Neural cell (in vitro differentiated cells): Measurements from ENCODE around the gene ZP2. TPM values are rescaled to one million over a fixed set of nuclear protein-coding genes. Genes with fewer than 3 reads are reported as not detected.
"Not testable (repeated sequence)": the region's sequence is repeated elsewhere in the genome, so short reads cannot be mapped to it uniquely, and the experiment has no call there.

Experiments
- H2AFZ ChIP-seq: fragments of 200-600, 300-800 bp; sonication (generic), shearing (Covaris generic); 2 replicates; pipeline ENCODE4 v1.6.0; 2014; ENCODE audit warnings: low read depth, mild to moderate bottlenecking, antibody characterized with exemption, low read length, moderate library complexity
- H3F3A ChIP-seq: fragments of 200-600 bp; shearing (Covaris generic); 2 replicates; pipeline ENCODE4 v1.6.1; 2016; ENCODE audit warnings: mild to moderate bottlenecking, moderate library complexity, mixed read lengths, antibody characterized with exemption, low read length; ENCODE audit not compliant: insufficient read depth, poor library complexity, severe bottlenecking
- H3K27ac ChIP-seq: fragments of 200-600, 300-800 bp; sonication (generic), shearing (Covaris generic); 2 replicates; pipeline ENCODE4 v1.5.1; 2014; ENCODE audit warnings: mild to moderate bottlenecking, low read length, moderate library complexity
- H3K27me3 ChIP-seq: fragments of 300-800, 200-600 bp; sonication (generic), shearing (Covaris generic); 2 replicates; pipeline ENCODE4 v1.6.0; 2014; ENCODE audit warnings: mild to moderate bottlenecking, low read depth, low read length, moderate library complexity; ENCODE audit not compliant: insufficient read depth
- H3K36me3 ChIP-seq: fragments of 300-800, 200-600 bp; sonication (generic), shearing (Covaris generic); 2 replicates; pipeline ENCODE4 v1.5.1; 2014; ENCODE audit warnings: mild to moderate bottlenecking, antibody characterized with exemption, low read length, moderate library complexity; ENCODE audit not compliant: insufficient read depth
- H3K4me2 ChIP-seq: fragments of 300-800, 200-600 bp; sonication (generic), shearing (Covaris generic); 2 replicates; pipeline ENCODE4 v1.6.0; 2014; ENCODE audit warnings: mild to moderate bottlenecking, low read length
- H3K4me3 ChIP-seq: fragments of 300-800, 200-600 bp; sonication (generic), shearing (Covaris generic); 2 replicates; pipeline ENCODE4 v1.5.1; 2014; ENCODE audit warnings: mild to moderate bottlenecking, low read length, moderate library complexity
- H3K79me2 ChIP-seq: fragments of 200-600 bp; shearing (Covaris generic); replicated peaks from 2 replicates; pipeline ENCODE4 v1.6.0; 2014; ENCODE audit warnings: mild to moderate bottlenecking, low read length, moderate library complexity; ENCODE audit not compliant: insufficient read depth
- H3K9ac ChIP-seq: fragments of 300-800, 200-600 bp; sonication (generic), shearing (Covaris generic); 2 replicates; pipeline ENCODE4 v1.6.1; 2016; ENCODE audit warnings: mild to moderate bottlenecking, low read length, mixed read lengths
- H3K9me2 ChIP-seq: fragments of 200-600 bp; shearing (Covaris generic); 2 replicates; pipeline ENCODE4 v1.6.1; 2016; ENCODE audit warnings: mild to moderate bottlenecking, low read length, mixed read lengths; ENCODE audit not compliant: insufficient read depth
- H3K9me3 ChIP-seq: fragments of 200-600, 300-800 bp; sonication (generic), shearing (Covaris generic); 2 replicates; pipeline ENCODE4 v1.6.1; 2016; ENCODE audit warnings: mild to moderate bottlenecking, mixed run types, low read length, moderate library complexity, mixed read lengths
- H4K20me1 ChIP-seq: fragments of 200-600 bp; shearing (Covaris generic); 2 replicates; pipeline ENCODE4 v1.6.1; 2016; ENCODE audit warnings: mild to moderate bottlenecking, mixed run types; ENCODE audit not compliant: insufficient read depth
- CTCF ChIP-seq: fragments of 450-650 bp; IDR thresholded peaks from 2 replicates; pipeline ENCODE4 v1.5.1; 2014; ENCODE audit warnings: antibody characterized with exemption, mild to moderate bottlenecking, moderate library complexity; ENCODE audit not compliant: poor library complexity, severe bottlenecking
- EP300 ChIP-seq: fragments of 450-650 bp; conservative IDR thresholded peaks from 2 replicates; pipeline ENCODE4 v1.6.1; 2014; ENCODE audit warnings: antibody characterized with exemption, mild to moderate bottlenecking, moderate library complexity; ENCODE audit not compliant: poor library complexity, severe bottlenecking
- EZH2 ChIP-seq: fragments of 200-600, 300-800 bp; shearing (Covaris generic), sonication (generic); IDR thresholded peaks from 2 replicates; pipeline ENCODE4 v1.6.1; 2014; ENCODE audit warnings: antibody characterized with exemption, low read length, borderline replicate concordance, mild to moderate bottlenecking; ENCODE audit not compliant: insufficient read depth, poor library complexity, severe bottlenecking
- MXI1 ChIP-seq: fragments of 450-650 bp; conservative IDR thresholded peaks from 2 replicates; pipeline ENCODE4 v1.6.1; 2014; ENCODE audit warnings: antibody characterized with exemption, mild to moderate bottlenecking; ENCODE audit not compliant: poor library complexity, severe bottlenecking
- POLR2AphosphoS5 ChIP-seq: IDR thresholded peaks from 2 replicates; pipeline ENCODE4 v1.6.1; 2012
- RAD21 ChIP-seq: fragments of 450-650 bp; conservative IDR thresholded peaks from 2 replicates; pipeline ENCODE4 v1.6.1; 2014; ENCODE audit warnings: antibody characterized with exemption, mild to moderate bottlenecking, moderate library complexity
- REST ChIP-seq: IDR thresholded peaks from 2 replicates; pipeline ENCODE4 v1.6.1; 2012; ENCODE audit warnings: borderline replicate concordance
- SMC3 ChIP-seq: fragments of 450-650 bp; conservative IDR thresholded peaks from 2 replicates; pipeline ENCODE4 v1.6.1; 2014; ENCODE audit warnings: antibody characterized with exemption, mild to moderate bottlenecking, moderate library complexity; ENCODE audit not compliant: poor library complexity
- TAF1 ChIP-seq: IDR thresholded peaks from 2 replicates; pipeline ENCODE4 v1.6.1; 2012; ENCODE audit warnings: low read depth
- polyA plus RNA-seq: library from polyadenylated mRNA; depleted of rRNA; stranded (reverse); fragments of >200 nt; gene quantifications from 2 replicates; pipeline ENCODE4 v1.2.3, GENCODE V29; 2014

Gene ZP2
- polyA plus RNA-seq, 1 donor from 2014 or later: not detected

DNA sequence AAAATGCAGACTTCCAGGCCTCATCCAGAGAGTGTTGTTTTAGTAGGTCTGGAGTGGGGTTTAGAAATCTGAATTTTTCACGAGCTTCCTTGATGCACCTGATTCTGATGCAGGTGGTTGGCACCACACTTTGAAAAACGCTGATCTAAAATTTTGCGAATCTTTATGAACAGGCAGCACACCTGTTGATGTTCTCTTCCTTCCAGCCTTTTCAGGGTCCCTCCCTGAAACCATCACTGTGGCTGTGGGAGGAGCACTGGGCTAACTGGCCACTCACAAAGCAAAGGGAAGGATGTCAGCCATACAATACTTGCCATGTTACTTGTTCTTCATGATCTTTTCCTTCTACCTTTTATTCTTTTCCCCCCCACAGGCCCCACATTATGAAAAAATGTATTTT, 38.7 kb downstream of the ZP2 start:
- Histone ChIP-seq H3K9me2 (no peaks in the 10 kb centered on the region), H3K36me3 (no peaks in the 10 kb centered on the region)

GRCh38 chr16:21170116-21170515, 41.3 kb downstream of the ZP2 start:
- H3K9ac ChIP-seq, H3K4me3 ChIP-seq, H3K4me2 ChIP-seq, H3K36me3 ChIP-seq, H3K9me3 ChIP-seq, H2AFZ ChIP-seq, H4K20me1 ChIP-seq, H3K27ac ChIP-seq, H3K27me3 ChIP-seq, H3K79me2 ChIP-seq, H3K9me2 ChIP-seq, H3F3A ChIP-seq: not testable (repeated sequence)

More for the DNA sequence above, 38.7 kb downstream of the ZP2 start:
- no peak for TF ChIP-seq CTCF
- no peak for TF ChIP-seq EP300
- TF ChIP-seq TAF1: no peak
- TF ChIP-seq EZH2: no peak
- no peak for TF ChIP-seq RAD21
- no peak for TF ChIP-seq SMC3
- TF ChIP-seq POLR2AphosphoS5: no peak
- TF ChIP-seq MXI1: no peak
- TF ChIP-seq REST: no peak
- Histone ChIP-seq H3K4me3 (no peak overlapping the region), H3F3A (no peaks in the 10 kb centered on the region), H3K27ac (no peak overlapping the region), H3K9me3 (no peaks in the 10 kb centered on the region), H3K27me3 (no peaks in the 10 kb centered on the region), H4K20me1 (no peaks in the 10 kb centered on the region), H3K4me2 (no peak overlapping the region), H3K79me2 (no peaks in the 10 kb centered on the region), H2AFZ (no peak overlapping the region), H3K9ac (no peak overlapping the region)
